Skeletal muscle tissue (tissue), 4 donors: ENCODE data around the gene FRY. TPM values are rescaled to one million over a fixed set of nuclear protein-coding genes. Genes with fewer than 3 reads are reported as not detected.

ENCODE experiments used
- H3K27ac ChIP-seq: one replicate; pipeline ENCODE4 v1.7.0; 2013; ENCODE audit warnings: mild to moderate bottlenecking, low read depth, low read length, inconsistent platforms
- H3K27me3 ChIP-seq, 3 donors: one replicate each; pipeline ENCODE4 v1.7.0; 2013; ENCODE audit warnings: low read length in 3 of 3; ENCODE audit not compliant: control insufficient read depth in 3 of 3, insufficient read depth in 3 of 3
- H3K36me3 ChIP-seq, 3 donors: one replicate each; pipeline ENCODE4 v1.7.0; 2013; ENCODE audit warnings: low read length in 3 of 3; ENCODE audit not compliant: control insufficient read depth in 3 of 3, insufficient read depth in 3 of 3
- H3K4me1 ChIP-seq, 3 donors: one replicate each; pipeline ENCODE4 v1.7.0; 2013; ENCODE audit warnings: low read length in 3 of 3, mild to moderate bottlenecking in 3 of 3; ENCODE audit not compliant: control insufficient read depth in 3 of 3, insufficient read depth in 3 of 3
- H3K4me3 ChIP-seq, 3 donors: one replicate each; pipeline ENCODE4 v1.7.0; 2013; ENCODE audit warnings: low read length in 3 of 3
- H3K9ac ChIP-seq, 3 donors: one replicate each; pipeline ENCODE4 v1.7.0; 2013; ENCODE audit warnings: low read length in 3 of 3, mild to moderate bottlenecking in 3 of 3, moderate library complexity in 2 of 3, low read depth in 1 of 3
- H3K9me3 ChIP-seq, 3 donors: one replicate each; pipeline ENCODE4 v1.7.0; 2013; ENCODE audit warnings: low read length in 3 of 3; ENCODE audit not compliant: control insufficient read depth in 3 of 3
- total RNA-seq: library from RNA; depleted of rRNA; stranded (reverse); fragments of >200 nt; gene quantifications from one replicate; pipeline ENCODE4 v1.2.3, GENCODE V29; 2014
- donor health status: Osteomylitis.

The FRY gene
- total RNA-seq, 1 donor from 2014 or later: 59.0 TPM

GRCh38 chr13:32037471-32037870 lies 5.9 kb downstream of the FRY start:
- no peaks in the 10 kb centered on the region for H3K9me3 ChIP-seq
- no peaks in the 10 kb centered on the region for H3K27me3 ChIP-seq
- H3K9ac ChIP-seq: no peak overlapping the region
- no peaks in the 10 kb centered on the region for H3K36me3 ChIP-seq
- no peak overlapping the region for H3K4me3 ChIP-seq
- no peak overlapping the region for H3K27ac ChIP-seq
- peaks cover 2 to 8% (median 4%) of the 10 kb centered on the region in 3 donors for H3K4me1 ChIP-seq

- Histone ChIP-seq H3K36me3 (no peaks in the 10 kb centered on the region), H3K4me1 (peaks cover 2 to 8% (median 4%) of the 10 kb centered on the region in 3 donors), H3K9me3 (no peaks in the 10 kb centered on the region), H3K27ac (no peak overlapping the region), H3K4me3 (no peak overlapping the region), H3K27me3 (no peaks in the 10 kb centered on the region), H3K9ac (no peak overlapping the region)
Measured at GRCh38 chr13:32038343-32038742, 6.8 kb downstream of the FRY start.

GRCh38 chr13:32039056-32039455 lies 7.5 kb downstream of the FRY start:
- Histone ChIP-seq H3K27ac (no peak overlapping the region), H3K9ac (no peak overlapping the region), H3K4me1 (peaks cover 2 to 8% (median 4%) of the 10 kb centered on the region in 3 donors)

GRCh38 chr13:32039528-32039927 lies 8.0 kb downstream of the FRY start:
- Histone ChIP-seq H3K27ac (no peak overlapping the region), H3K4me3 (no peak overlapping the region), H3K4me1 (peaks cover 2 to 8% (median 4%) of the 10 kb centered on the region in 3 donors), H3K27me3 (no peaks in the 10 kb centered on the region), H3K9ac (no peak overlapping the region), H3K9me3 (no peaks in the 10 kb centered on the region), H3K36me3 (no peaks in the 10 kb centered on the region)

More at GRCh38 chr13:32039056-32039455, 7.5 kb downstream of the FRY start:
- Histone ChIP-seq H3K9me3 (no peaks in the 10 kb centered on the region), H3K36me3 (no peaks in the 10 kb centered on the region), H3K27me3 (no peaks in the 10 kb centered on the region), H3K4me3 (no peak overlapping the region)

GRCh38 chr13:32040052-32040642 lies 8.6 kb downstream of the FRY start:
- peaks cover 2 to 8% (median 4%) of the 10 kb centered on the region in 3 donors for H3K4me1 ChIP-seq
- H3K27ac ChIP-seq: no peak overlapping the region
- no peak overlapping the region for H3K9ac ChIP-seq
- no peaks in the 10 kb centered on the region for H3K27me3 ChIP-seq
- no peaks in the 10 kb centered on the region for H3K9me3 ChIP-seq
- H3K36me3 ChIP-seq: no peaks in the 10 kb centered on the region
- no peak overlapping the region for H3K4me3 ChIP-seq

- Histone ChIP-seq H3K9me3 (no peaks in the 10 kb centered on the region), H3K27ac (no peak overlapping the region), H3K9ac (no peak overlapping the region), H3K4me1 (peaks cover 2 to 8% (median 4%) of the 10 kb centered on the region in 3 donors), H3K36me3 (no peaks in the 10 kb centered on the region), H3K4me3 (no peak overlapping the region), H3K27me3 (no peaks in the 10 kb centered on the region)
Measured at GRCh38 chr13:32040689-32041088, 9.1 kb downstream of the FRY start.

- peaks cover 0 to 5% (median 2%) of the 10 kb centered on the region in 3 donors for H3K4me1 ChIP-seq
- H3K36me3 ChIP-seq: no peaks in the 10 kb centered on the region
- H3K9me3 ChIP-seq: no peaks in the 10 kb centered on the region
- no peak overlapping the region for H3K4me3 ChIP-seq
- H3K27ac ChIP-seq: no peak overlapping the region
- H3K27me3 ChIP-seq: no peaks in the 10 kb centered on the region
- no peak overlapping the region for H3K9ac ChIP-seq
Measured at GRCh38 chr13:32041429-32041828, 9.9 kb downstream of the FRY start.

- no peaks in the 10 kb centered on the region for H3K27me3 ChIP-seq
- H3K9ac ChIP-seq: no peak overlapping the region
- no peaks in the 10 kb centered on the region for H3K9me3 ChIP-seq
- no peaks in the 10 kb centered on the region for H3K36me3 ChIP-seq
- H3K4me1 ChIP-seq: no peaks in the 10 kb centered on the region
- no peak overlapping the region for H3K27ac ChIP-seq
- no peak overlapping the region for H3K4me3 ChIP-seq
Measured at GRCh38 chr13:32042551-32042950, 11.0 kb downstream of the FRY start.

GRCh38 chr13:32044446-32044845 lies 12.9 kb downstream of the FRY start:
- Histone ChIP-seq H3K27ac (no peak overlapping the region), H3K4me3 (no peak overlapping the region), H3K4me1 (peaks cover 3 to 14% (median 9%) of the 10 kb centered on the region in 3 donors), H3K36me3 (no peaks in the 10 kb centered on the region), H3K27me3 (no peaks in the 10 kb centered on the region), H3K9ac (no peak overlapping the region), H3K9me3 (no peaks in the 10 kb centered on the region)

- Histone ChIP-seq H3K9ac (no peak overlapping the region), H3K36me3 (no peaks in the 10 kb centered on the region), H3K4me3 (no peak overlapping the region), H3K27me3 (no peaks in the 10 kb centered on the region), H3K27ac (no peak overlapping the region), H3K4me1 (peaks cover 3 to 14% (median 9%) of the 10 kb centered on the region in 3 donors), H3K9me3 (no peaks in the 10 kb centered on the region)
Measured at GRCh38 chr13:32045537-32045936, 14.0 kb downstream of the FRY start.
